Activated T-cell treated with anti-CD3 and anti-CD28 coated beads, Interleukin-2, amount 50 U/mL, for 48 hours (primary cell): Measurements from ENCODE around the gene SSTR4.
"Not testable (repeated sequence)": the region's sequence is repeated elsewhere in the genome, so short reads cannot be mapped to it uniquely, and the experiment has no call there.

Experiments
- DNase-seq, 2 experiments: peaks; one replicate each; pipeline ENCODE4 v3.0.0-alpha.2; 2020

Gene SSTR4

DNA sequence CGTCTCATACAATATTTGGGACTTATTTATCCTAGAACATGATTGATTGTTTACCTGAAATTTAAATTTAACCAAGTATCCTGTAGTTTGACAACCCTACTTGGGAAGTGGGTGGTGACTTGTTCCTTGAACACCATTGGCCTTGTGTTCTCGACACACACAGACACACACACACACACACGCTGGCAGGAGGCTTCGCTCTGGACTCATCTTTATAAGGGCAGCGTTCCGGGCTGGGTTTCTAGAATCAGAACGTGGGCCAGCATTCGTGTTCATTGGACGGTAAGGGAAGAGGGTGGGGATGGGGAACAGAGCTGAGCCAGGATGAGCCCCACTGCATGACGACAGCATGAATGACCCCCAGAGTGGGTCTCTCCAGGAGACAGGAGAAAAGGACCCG lies 16.2 kb upstream of the SSTR4 start:
- DNase-seq, result no peak

- DNase-seq, result no peak
Measured at GRCh38 chr20:23019403-23019802, 15.7 kb upstream of the SSTR4 start.

GRCh38 chr20:23020230-23021018 lies 14.7 kb upstream of the SSTR4 start:
- DNase-seq, result no peak

- no peak for DNase-seq
Measured at GRCh38 chr20:23021541-23021940, 13.6 kb upstream of the SSTR4 start.

DNA sequence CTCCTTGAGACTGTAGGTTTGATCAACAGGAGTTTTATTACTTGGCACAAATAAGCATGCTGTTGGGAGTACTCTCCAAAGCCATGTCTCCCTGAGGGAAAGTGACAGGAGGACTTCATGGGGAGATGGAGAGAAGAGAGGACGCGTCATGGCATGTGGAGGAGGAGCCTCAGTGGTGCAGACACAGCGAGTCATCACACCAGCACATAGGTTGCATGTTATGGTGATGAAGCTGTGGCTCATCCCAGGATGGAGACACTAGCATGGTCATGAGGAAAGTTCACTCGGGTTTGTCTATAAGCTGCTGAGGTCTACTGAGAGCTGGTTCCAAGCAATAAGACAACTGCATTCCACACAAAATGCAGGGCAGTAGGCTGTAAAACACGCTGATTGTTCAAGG lies 13.2 kb upstream of the SSTR4 start:
- no peak for DNase-seq

DNA sequence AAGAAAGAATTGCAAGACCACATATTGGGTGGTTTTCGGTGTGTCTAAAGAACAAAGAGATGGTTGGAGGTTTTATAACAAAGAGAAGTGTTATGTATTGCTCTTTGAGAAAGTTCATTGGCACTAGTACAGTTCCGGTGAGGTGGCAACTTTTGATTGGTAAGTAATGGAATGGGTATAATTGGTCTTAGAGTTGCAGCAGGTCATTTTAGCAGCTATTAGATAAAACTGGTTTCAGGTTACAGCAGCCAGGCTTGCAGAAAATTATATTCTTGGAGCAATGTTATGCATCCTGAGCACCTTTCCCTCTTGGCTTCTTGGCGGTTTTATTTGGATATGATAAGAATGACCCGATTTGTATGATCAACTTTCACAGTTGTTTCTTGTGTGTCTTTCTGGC lies 12.3 kb upstream of the SSTR4 start:
- no peak for DNase-seq

DNA sequence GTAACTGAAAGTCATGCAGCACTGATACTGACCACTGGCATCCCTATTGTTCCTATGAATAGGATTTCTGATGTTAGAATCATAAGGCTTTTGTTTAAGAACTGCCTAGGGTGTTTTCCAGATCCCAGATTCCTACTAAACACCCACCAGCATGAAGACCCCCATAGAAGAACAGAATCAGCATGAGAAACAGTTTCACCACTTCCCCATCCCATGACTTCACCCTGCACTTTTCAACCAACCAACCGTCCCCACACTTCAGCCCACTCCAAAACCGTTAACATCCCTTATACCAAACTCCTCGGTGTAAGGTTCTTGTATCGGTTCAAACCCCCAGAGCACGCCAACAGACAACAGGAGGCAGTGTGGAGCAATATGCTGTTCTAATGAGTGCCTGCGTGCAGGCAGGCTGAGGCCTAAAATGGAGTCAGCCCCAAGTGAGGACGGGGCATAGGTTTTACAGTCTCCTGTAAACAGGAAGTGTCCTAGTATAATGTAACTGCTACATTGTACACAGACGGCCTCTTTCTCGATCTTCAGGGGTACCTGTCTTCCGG lies 11.4 kb upstream of the SSTR4 start:
- DNase-seq, result no peak

DNA sequence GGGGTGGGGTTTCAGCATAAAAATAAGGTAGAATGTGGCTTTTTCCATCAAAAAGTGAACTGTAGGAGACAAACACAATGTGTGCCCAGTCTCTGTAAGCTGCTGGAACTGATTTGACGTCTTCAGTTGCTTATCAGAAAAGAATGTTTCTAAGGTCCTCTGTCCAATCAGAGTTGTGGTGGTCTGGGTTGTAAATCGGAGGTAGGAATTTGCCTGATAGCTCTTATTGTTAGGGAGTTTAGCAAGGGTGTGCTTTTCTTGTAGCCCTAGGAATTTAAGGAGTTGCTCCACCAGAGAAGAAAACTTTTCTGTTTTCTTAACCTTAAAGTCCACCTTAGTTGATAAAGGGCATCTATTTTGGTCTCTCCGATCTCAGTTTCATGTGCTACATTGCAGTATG lies 10.4 kb upstream of the SSTR4 start:
- DNase-seq, result no peak

DNA sequence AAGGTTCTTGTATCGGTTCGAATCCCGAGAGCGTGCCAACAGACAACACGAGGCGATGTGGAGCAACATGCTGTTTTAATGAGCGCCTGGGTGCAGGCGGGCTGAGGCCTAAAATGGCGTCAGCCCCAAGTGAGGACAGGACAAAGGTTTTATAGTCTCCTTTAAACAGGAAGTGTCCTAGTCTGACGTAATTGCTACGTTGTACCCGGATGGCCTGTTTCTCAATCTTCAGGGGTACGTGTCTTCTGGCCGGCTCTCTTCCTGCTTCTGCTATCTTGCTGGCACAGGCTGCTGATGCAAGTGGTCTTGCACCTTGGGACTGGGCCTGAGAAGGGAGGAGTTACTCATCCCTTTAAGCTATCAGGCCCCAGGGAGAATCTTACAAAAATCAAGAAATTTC lies 9.6 kb upstream of the SSTR4 start:
- not testable (repeated sequence) for DNase-seq

DNA sequence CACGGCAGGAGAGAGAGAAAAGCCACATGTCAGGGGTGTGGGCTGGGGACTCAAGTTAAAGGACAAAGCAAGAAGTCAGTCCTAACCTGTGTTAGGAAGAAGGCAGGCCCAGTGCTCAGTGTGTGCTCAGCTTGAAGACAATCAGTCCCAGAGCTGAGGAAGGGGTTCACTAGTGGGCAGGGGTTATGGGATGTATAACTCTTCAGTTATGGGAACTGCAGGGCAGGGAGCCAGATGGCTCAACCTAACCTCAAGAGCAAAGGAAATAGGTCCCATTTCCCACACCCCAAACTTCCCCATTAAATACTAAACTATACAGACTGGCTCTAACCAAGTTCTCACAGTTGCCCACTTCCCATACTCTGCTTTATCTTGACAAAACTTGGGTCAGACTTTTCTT lies 7.4 kb upstream of the SSTR4 start:
- no peak for DNase-seq

GRCh38 chr20:23028392-23028791 lies 6.7 kb upstream of the SSTR4 start:
- DNase-seq, result no peak

DNA sequence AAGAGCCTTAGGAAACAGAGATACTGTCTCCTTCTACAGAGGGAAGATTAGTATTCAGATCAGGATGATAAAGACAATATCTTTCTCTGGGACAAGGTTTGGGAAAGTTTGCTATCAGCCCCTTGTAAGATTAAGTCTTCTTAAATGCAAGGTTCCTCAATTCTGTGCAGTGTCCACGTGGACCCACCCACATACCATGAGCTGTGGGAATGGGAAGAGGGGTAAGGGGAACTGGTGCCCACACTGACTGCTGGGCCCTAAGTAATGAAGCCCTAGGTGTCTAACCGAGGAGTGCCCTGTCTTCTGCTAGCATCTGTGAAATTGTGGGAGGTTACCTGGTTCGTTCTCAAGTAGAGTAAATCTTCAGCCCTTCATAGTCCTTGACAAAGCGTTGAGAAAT lies 5.8 kb upstream of the SSTR4 start:
- no peak for DNase-seq

- DNase-seq, result no peak
Measured at GRCh38 chr20:23031346-23031745, 3.8 kb upstream of the SSTR4 start.

- DNase-seq, result no peak
Measured at GRCh38 chr20:23032056-23032749, 2.9 kb upstream of the SSTR4 start.

GRCh38 chr20:23032750-23033078 lies 2.4 kb upstream of the SSTR4 start:
- no peak for DNase-seq

DNA sequence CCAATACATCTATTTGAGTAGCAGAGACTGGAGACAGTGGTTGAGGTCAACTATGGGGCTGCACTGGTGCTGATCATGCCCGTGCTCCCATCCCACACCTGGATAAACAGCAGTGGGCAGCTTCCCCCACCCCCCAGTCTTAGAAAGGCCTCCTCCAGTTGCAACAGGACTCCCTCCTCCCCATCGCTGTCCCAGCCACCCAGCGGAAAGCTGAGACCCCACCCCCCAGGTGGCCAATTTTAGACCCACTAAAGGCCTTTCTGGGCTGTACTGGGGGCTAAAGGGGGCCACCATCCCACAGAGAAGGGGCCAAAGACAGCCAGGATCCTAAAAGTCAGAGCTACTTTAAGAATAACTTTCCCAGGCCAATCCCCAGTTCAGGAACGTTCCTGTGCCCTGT lies 1.2 kb upstream of the SSTR4 start:
- DNase-seq, result no peak

DNA sequence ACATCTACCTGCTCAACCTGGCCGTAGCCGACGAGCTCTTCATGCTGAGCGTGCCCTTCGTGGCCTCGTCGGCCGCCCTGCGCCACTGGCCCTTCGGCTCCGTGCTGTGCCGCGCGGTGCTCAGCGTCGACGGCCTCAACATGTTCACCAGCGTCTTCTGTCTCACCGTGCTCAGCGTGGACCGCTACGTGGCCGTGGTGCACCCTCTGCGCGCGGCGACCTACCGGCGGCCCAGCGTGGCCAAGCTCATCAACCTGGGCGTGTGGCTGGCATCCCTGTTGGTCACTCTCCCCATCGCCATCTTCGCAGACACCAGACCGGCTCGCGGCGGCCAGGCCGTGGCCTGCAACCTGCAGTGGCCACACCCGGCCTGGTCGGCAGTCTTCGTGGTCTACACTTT lies 619 bp downstream of the SSTR4 start:
- DNase-seq, result no peak

DNA sequence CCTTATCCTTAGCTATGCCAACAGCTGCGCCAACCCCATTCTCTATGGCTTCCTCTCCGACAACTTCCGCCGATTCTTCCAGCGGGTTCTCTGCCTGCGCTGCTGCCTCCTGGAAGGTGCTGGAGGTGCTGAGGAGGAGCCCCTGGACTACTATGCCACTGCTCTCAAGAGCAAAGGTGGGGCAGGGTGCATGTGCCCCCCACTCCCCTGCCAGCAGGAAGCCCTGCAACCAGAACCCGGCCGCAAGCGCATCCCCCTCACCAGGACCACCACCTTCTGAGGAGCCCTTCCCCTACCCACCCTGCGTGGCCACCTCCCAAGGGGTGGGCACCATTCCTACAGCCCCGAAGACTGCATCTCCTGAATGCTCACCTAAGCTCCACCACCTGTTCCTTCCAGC lies 1.3 kb downstream of the SSTR4 start:
- DNase-seq, result no peak

DNA sequence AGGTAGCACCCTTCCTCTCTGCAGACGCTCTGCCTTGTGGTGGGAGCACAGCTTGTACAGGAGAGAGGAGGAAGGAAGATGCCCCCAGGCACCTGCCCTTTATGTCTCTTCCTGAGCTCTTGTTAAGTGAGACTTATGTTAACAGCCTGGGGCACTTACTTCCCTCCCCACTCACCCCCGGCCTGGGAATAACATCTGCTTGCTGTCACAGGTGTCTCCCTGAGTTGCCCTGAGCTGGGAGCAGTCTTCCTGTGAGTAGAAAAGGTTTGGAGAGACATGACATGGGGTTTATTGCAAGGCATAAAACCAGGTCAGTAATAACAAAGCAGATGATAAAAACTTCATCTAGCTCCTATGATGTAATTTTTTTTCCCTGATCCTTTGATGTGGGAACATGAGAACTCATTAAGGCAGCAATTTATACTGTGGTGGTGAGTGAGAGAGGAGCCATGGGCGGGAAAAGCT lies 1.9 kb downstream of the SSTR4 start:
- no peak for DNase-seq

DNA sequence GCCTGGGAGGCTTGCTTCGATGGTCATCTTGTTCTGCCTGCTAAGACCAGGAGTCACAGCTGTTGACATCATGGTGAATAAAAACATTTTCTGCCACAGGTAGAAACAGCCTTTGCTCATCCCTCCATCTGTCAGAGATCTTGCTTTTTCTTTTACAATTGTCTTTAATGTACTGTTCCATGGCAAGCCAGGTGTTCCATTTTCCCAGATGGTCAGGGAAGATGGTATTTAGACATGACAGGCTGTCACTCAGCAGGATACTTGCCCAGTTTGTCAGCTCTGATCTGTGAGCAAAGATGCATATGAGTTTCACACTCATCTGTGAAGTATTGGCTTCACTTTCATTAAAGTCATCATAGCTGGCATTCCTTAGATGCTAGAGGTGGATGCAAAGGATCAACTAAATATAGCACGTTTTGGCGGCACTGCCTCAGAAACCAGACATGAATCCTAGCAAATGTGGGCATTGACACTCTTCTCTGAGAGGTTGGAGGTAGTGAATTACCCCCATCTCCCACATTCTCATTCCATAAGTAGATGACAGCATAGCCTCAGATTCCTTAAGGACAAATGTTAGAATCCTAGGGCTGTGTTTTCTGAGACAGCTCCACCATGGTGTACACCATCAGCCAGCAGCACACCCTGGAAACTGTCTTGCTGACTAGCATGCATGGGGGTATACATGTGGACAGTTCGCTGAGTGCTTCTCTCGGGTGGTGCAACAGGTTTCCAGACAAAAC lies 4.2 kb downstream of the SSTR4 start:
- no peak for DNase-seq

DNA sequence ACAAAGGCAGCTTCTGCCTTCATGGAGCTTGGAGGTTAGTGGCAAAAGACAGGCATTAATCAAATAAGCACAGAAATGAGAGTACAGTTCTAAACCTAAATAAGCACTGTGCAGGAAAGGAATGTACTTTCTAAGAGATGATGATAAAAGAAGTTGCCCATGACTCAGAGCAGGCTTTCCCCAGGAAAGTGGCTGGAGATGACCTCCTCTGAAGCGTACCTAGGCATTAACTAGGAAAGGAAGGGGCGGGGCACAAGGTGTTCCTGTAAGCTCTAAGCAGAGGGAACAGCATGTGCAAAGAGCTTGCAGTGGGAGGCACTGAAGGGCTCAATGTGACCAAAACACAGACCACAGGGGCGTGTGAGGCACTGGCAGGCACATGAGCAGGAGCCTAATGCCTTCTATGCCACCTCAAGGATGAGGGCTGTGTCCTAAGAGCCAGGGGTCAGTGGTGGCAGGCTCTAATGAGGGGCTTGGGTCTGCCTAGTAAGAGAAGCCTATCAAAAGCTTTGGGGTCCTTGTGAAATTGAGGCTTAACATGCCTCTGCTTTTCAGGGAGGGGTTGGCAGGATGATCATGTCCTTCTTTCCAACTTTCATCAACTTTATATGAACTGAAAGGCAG lies 4.9 kb downstream of the SSTR4 start:
- DNase-seq, result no peak

- DNase-seq, result no peak
Measured at GRCh38 chr20:23042270-23042669, 7.2 kb downstream of the SSTR4 start.

DNA sequence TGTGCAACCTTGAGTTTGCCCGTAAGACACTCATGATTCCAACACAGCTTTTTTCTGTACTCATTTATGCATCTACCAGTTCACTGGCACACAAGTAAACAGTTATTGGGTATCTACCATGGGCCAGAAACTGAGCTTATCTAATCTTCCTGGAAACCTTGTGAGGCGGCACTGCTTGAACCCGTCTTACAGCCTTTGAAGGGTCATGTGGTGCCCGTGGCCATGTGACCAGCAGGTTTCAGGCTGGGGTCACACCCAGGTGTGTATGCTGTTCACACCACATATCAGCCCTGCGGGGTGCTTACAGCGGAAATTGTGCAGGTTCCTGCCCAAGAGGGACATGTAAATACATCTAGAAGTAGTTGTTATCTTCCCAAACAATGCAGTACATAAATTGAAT lies 8.3 kb downstream of the SSTR4 start:
- no peak for DNase-seq
